GM19035 (cell line): Measurements from ENCODE around the gene FLAD1.
A peak's percentile ranks its signal among the peaks of the same experiment; 100 is the strongest.

Experiments
- ATAC-seq: cut with Tn5 transposase; IDR thresholded peaks from one replicate; pipeline ENCODE4 v1.9.1; 2021; ENCODE audit not compliant: unreplicated experiment

Gene FLAD1

DNA sequence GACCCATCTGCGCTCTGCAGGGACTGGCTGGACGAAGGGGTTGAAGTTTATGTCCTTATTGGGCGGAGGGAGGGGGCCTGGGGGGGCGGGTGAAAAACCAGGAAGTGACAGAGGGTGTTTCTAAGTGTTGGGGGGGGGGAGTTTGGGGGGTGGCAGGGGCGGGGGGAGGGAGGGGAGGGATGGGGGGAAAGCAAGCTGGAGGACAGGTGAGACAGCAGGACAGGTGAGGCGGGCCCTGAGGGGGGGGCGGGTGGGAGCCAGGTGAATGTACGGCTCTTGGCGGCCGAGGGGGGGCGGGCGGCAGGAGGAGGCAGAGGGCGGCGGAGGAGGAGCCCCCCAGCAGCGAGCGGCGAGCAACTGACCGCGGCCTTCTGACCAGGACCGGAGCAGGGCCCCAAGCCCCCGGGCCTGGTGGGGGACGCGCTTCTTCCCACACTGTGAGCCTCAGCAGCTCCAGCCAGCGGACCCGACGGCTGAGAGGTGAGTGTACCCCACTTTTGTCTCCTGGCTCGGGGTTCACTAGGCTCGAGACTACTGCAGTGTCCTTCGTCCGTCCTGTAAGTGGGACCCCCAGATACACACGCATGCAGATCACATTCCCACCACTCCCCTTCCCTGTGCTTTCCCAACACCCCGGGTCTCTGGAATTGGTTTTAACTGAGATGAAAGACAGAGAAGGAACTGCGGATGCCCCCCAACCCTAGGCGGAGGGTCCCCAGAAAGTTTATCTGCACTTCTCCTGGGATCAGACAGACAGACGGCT, 19.5 kb downstream of the FLAD1 start, which contains the start of gene ZBTB7B:
TSS of gene ZBTB7B (plus strand) at position 339 of the 763 bp plus-strand sequence. CDS start 11,859 bp downstream, outside the sequence.
- ATAC-seq, result peak; percentile 2

DNA sequence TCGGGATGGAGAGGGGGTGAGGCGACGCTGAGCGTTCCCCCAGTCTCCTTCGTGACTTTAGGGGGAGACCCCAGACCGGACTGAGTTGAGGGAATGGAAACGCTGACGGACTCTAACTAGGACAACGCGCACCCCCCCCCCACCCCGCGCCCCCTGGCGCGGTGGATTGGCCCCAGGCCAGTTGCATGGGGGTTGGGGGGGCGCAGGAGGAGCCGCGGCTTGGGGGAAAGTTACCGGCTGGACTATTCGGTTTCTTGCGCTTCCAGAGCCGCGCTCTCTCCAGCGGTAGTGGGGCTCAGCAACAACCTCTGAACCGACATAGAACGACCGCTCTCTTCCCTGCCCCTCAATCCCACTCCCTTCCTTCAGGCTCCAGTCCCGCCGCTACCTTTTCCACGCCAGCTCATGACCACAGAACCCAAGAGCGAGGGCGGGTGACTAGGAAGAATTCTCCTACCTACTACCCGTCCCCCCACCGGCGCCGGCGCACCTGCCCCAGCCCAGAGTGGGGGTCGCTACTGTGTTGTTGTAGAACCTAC, 20.2 kb downstream of the FLAD1 start:
- no peak for ATAC-seq

DNA sequence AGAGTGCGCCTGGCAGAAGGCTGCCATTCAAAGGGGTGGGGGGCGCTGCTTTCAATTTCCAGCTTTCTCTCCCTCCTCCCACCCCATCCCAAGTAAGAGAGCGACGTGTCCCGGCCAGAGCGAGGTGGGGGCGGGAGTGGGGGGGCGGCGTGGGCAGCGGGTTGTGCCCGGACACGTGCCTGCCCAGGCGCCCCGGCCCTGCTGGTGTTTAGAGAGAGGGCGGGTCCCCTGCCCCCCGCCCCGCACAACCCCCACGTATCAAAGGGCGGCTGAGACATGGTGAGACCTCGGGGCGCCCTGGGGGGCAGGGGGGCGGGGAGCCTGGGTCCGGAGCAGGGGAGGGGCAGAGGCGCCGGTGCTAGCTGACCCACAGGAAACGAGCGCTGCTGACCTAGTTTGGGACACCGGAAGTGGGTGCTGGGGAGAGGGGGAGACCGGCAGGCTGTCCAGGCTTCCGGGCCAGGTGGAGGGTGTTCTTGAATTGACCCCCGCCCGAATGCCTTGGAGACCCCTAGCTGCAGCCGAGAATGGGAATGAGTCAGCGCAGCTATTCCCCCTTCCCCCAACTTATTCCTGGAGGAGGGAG, 20.7 kb downstream of the FLAD1 start:
- ATAC-seq, result no peak

DNA sequence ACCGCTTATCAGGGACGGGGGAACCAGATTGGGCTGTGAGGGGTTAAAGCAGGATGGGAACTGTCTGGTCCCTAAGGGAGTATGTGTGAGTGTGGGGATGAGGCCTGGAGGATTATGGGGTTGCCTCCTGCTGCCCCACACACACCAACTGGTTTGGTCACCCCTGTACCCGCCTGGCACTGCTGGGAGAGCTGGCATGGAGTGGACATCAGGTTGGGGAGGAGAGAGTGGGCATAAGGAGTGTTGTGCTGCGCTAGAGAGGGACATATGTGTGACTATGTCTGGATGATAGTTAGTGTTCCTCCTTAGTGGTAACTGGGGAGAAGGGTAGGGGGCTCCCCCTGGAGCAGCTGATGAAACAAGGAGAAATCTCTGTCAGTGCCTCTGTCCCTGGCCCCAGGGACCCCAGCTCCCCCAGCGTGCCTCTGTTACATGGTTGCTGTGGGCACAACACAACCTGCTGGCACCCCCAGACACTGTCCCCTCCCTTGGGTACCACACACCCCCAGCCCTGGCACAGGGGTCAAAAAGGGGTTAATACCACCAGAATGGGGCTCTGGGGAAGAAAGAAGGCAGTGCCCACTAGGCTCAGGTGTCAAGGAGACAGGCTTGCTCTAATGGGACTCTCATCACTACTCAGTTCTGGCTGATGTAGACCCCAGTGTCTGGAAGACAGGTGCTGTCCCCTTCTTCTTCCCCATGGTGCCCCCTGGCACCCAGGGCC, 21.4 kb downstream of the FLAD1 start:
- no peak for ATAC-seq

DNA sequence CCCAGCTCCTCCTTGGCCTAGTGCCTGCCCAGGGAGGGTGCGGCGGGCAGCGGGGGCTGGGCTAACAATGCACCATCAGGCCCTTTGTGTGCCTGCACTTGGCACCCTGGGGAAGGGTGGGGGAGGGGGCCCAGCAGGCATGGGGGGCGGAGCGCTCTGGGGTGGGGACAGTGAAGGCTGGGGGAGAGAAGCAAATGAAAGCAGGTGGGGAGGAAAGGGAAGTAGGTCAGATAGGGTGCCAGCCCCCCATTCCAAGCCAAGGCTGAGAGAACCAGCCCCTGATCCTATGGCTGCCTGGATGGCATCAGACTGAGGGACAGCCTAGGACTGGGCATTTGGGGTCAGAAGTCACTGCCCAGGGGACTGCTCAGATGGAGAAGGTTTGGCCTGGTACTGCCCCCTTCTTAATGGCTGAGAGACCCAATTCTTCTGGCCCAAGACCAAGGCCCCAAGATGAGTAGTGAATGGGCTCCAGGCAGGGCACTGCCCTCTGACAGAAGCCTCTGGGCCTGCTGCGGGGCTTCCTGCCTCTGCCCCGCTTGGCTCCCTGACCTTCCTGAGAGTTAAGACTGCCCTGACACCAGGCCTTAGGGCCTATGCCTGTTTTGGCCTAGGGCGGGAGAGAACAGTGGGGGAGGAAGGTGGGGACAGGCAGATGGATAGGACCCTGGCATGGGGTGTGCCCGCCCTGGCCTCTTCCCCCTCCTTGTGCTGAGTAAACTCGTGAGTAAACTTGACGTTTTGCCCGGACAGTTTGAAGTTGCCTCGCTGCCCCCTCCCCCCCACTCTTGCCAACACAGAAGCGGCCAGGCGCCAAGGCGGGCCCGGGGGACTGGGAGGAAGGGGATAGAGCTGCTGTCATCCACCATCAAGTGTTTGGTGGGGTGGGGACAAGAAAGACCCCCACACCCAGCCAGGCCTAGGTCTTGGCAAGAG, 22.2 kb downstream of the FLAD1 start:
- no peak for ATAC-seq

DNA sequence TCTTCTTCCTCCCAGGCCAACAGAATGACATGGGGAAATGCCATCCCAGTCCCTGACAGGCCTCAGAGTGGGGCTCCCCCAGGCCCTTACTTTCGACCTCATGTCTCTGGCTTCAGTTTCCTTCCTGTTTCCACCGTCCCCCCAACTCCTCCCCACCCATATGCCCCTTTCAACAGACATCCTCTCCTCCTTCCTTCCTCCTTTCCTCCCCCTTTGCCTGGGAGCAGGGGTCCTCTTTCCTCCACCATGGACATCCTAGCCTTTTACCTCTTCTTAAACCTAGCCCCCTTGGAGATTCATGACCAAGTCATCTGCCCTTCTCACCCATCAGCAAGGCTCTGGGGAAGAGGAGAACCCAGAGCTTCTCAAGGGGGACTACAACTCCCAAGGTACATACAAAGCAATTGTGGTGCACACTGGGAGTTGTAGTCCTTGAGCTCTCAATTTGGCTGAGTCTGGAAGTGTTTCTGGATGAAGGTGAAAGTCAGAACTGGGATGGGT, 23.5 kb downstream of the FLAD1 start:
- no peak for ATAC-seq

DNA sequence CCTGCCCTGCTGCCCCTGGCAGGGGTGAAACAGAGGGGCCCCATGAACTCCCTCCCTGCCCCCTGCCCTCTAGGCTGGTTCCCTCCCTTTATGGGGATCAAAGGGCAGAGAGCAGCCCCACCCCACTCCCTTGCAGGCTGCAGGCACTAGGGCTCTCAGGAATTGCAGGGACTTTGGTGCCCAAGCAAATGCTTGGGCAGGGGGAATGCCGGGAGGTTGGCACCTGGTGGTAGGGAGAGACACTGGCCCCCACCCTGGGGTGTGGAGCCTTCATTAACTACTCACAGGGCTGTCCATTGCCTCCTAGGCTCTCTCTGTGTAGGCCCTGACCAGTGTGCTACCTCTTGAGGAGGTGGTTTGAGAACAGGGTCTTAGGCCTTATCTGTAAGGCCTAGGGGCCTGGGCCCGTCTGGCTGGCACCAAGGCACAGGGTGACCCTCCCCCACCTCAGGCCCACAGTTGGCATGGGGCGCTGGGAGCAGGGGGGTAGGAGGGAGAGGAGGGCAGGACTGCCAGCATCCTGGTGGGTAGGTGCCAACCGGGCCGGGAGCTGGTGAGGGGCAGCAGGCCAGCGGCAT, 24.2 kb downstream of the FLAD1 start:
- ATAC-seq, result no peak

DNA sequence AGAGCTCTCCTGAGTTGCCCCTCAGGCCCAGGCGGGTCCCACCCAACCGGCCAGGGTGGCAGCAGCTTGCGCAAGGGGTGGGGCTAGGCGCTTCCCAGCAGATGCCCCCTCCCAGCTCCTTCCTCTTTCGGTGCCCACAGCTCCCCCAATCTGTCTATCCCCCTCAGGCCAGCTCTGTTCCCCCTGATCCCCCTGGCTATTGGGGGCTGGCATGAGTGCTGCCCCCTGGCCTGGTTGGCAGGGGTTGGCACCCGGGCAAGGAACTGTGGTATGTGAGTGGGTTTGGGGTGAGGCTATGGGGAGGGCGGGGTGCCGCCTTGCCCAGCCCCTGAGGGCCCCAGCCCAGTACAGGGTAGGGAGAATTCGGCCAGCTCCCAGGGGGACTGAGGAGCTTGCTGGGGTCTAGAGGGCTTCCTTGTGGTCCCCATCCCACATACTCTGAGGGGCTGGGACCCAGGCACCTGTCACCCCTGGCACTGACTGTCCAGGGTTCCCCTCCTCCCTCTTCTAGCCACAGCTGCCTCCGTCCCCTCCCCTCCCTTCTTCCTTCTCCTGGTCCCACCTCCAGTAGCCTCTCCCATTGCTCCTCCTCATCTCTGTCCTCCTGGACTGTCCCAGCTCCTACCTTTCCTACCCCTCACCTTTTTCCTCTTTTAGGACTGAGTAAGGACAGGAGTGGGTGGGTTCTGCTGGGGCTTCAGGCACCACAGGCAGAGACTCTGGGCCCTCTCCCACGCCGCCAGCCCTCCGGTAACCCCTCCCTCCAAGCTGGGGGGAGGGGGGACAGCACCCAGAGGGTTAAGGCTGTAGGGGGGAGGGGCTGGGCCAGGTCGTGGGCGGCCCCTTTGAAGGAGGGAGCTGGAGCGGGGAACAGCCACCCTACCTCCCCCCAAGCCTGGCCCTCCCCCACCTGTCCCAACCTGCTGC, 25.1 kb downstream of the FLAD1 start:
- ATAC-seq, result no peak

DNA sequence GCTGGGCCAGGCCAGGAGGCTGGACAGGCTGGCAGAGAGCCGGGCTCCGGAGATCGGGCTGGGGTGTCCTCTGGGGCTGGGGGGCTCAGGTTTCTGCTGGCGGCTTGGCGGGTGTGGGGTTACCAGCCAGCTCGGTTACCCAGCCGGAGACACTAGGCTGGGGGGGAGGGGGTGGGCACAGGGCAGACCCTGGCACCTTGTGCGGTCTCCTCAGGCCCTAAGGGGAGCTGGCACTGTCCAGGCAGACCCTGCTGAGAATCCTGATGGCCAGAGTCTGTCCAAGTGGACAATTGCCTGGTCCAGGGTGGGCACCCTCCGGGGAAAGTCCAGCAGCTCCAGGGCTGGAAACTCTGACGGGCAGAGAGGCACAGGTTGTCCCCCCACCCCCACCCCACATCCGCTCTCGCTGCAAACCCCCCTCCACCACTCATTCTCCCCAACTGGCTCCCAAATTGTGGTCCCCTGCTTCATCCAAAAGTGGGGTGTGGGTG, 26.1 kb downstream of the FLAD1 start:
- ATAC-seq, result no peak

DNA sequence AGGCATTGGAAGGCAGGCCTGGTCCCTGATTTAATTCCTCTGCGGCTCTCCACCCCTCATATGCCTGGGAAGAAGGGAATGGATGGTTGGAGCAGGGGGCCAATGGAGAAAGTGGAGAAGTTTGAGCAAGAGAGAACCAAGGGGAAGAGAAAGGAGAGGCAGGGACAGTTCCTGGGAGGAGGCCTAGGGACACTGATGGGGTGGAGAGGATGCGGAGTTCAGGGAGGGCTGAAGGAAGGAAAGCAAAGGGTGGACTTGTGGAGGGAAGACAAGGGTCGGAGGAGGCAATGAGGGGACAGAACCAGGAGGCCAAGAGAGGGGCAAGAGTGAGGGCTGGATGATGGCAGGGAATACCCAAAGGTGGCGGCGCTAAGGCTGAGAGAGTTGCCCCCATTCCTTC, 26.6 kb downstream of the FLAD1 start:
- no peak for ATAC-seq

DNA sequence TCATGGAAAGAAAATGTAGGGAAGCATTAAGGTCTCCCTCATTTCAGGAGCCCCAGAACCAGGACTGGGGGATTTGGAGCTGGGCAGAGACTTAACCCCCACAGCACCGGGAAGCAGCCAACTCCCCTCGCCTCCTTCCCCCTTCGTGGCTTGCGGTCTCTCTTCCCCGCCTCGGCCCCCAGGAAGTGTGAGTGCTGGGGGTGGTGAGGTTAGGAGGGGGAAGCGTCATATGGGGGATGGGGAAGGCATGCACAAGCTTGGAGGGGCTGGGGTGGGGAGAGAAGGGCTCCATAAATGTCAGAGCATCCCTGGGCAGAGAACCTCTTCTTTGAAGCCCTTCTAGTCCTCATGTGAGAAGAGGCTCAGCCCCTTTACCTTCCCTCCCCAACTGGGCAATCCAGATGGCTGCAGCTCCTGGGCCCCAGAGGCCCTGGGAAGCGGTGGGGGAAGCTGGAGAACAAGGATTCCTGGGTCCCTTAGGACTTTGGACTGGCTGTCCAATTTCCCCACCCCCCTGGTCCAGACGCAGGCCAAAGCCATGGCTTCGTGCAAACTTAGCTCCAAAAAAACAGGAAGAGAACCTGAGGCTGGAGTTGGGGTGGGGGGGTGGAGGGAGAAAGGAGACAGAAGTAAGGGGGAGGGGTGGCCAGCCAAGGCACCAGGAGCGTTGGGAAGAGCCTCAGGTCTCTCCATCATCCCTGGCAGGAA, 27.2 kb downstream of the FLAD1 start:
- ATAC-seq, result no peak

DNA sequence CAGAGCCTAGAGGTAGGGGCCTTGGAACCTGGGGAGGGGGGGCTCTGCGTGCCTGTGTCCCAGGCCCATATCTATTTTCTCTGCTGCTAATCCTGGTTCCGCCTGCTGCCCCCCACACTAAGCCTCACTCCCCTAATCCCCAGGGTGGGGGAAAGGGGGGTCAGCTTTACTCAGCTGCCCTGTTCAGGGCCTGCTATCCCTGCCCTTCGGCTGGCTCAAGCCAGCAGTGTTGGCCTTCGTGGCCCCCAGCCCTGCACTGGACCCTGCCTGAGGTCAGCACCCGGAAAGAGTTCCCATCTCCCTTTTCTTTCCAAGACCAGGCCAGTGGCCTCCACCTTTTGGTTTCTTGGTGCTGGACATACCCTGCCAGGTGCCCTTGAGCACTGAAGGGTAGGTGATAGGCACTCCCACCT, 27.9 kb downstream of the FLAD1 start:
- no peak for ATAC-seq

DNA sequence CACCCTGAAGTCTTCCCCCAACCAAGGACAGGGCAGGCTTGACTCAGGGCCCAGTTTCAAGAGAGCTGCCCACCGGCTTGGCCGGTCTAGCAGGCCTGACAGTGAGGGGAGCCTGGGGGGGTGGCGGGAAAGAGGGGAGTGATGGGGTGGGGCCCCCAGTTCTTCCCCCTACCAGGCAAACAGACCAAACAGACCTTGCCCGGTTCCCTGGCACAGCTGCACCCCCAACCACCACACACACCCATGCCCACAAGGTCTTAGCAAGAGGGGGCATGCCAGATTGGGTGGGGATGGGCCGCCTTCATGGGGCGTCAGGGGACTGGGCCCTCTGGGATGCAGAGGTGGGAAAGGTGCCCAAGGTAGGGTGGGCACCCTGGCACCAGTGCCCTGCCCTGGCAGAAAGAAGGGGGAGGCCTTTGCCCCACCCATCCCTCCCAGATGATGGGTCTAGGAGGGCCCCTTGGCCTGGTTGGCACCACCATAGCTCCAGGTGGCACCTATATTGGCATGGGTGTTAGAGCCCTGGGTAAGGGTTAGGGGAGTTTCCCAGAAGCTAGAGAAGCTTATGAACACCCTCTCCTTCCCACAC, 28.4 kb downstream of the FLAD1 start:
- no peak for ATAC-seq

DNA sequence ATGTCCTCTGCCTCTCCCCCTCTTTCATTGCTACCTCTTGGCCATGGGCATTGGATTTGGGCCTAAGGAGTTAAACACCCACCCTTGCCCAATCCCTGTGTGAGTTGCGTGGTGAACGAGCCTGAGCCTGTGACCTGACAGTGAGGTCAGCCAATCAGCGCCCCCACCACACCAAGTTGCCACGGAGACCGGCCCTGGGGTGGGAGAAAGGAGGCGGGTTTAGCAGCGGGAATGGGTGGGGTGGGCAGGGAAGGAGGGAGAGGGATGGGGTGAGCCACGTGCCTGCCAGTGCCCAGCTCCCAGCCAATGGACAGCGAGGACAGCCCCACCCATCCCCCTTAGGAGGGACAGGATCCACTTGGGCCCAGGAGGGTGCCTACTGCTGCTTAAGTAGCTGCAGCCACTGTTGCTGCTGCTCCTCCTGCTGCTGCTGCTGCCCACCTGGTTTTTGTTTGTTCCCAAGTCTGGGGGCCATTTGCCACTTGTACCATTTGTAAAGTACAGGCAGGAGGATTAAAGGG, 28.9 kb downstream of the FLAD1 start:
- no peak for ATAC-seq

DNA sequence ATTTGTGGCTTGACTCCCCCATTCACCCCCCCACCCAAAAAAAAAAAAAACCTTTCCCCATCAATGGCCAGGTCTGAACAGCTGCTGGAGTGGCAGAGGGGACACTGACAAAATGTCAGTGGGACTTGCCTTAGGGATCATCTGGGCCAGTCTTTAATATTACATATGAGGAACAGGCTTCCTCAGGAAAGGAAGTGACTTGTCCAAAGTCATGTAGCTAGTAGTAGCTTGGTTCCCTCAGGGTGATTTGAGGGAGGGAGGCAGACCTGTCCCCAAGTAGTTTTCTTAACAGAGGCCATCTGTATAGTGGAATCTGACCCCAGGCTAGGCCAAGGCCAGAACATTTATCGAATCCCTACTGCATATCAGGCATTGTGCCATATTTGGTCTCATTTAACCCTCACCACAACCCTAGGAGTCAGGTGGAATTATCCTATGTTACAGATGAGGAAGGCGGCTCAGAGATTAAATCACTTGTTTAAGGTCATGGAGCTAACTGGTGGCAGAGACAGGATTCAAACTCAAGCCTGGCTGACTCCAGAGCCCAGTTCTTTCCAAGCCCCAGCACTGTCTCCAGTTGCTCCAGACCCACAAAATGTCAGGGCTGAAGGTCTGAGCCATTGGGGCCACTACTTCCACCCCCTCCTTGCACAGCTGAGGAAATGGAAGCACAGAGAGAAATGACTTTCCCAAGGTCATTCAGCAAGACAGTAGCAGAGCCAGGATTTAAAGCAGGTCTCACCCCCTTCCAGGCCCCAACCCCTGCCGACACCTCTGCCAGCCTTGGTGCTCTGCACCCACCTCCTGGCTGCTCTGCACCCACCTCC, 29.8 kb downstream of the FLAD1 start:
- ATAC-seq, result no peak

DNA sequence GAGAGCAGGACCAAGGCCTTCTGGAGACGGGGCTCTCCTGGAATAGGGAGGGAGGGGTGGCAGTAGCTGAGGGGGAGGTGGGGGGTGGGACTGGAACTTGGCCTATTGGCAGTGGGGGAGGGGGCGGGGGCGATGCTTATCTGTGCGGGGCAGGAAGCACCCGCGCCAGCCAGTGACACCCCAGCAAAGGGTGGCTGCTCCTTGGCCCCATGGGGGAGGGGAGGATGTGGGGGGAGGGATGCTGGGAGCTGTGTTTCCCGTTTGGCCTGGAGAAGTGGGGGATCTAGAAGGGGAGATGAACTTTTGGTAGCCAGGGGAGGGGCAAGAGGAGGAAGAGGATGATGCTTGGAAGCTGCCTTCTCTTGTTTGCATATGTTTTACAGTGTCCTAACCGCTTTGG, 30.5 kb downstream of the FLAD1 start:
- no peak for ATAC-seq
